KMS-11 (cell line): ENCODE measurements around the gene KCNQ2.

ENCODE experiments used
- H2AFZ ChIP-seq: fragments of 200-600 bp; sonication (generic); 2 replicates; pipeline ENCODE4 v1.6.1; 2016; ENCODE audit warnings: antibody characterized with exemption, mixed run types, low read depth
- H3K27ac ChIP-seq: fragments of 200-600 bp; sonication (generic); 2 replicates; pipeline ENCODE4 v1.6.1; 2016; ENCODE audit warnings: mild to moderate bottlenecking, mixed run types
- H3K27me3 ChIP-seq: fragments of 200-600 bp; sonication (generic); 2 replicates; pipeline ENCODE4 v1.6.1; 2017; ENCODE audit warnings: mild to moderate bottlenecking, low read depth, mixed run types, moderate library complexity; ENCODE audit not compliant: insufficient read depth
- H3K36me3 ChIP-seq: fragments of 200-600 bp; sonication (generic); 2 replicates; pipeline ENCODE4 v1.6.1; 2017; ENCODE audit warnings: mild to moderate bottlenecking, mixed run types; ENCODE audit not compliant: insufficient read depth
- H3K4me1 ChIP-seq: fragments of 200-600 bp; sonication (generic); 2 replicates; pipeline ENCODE4 v1.6.1; 2016; ENCODE audit warnings: mild to moderate bottlenecking, low read depth, mixed run types; ENCODE audit not compliant: poor library complexity, severe bottlenecking
- H3K4me2 ChIP-seq: fragments of 200-600 bp; sonication (generic); 2 replicates; pipeline ENCODE4 v1.7.0; 2016; ENCODE audit warnings: mild to moderate bottlenecking, mixed run types
- H3K4me3 ChIP-seq: fragments of 200-600 bp; sonication (generic); IDR thresholded peaks from 2 replicates; pipeline ENCODE4 v1.6.1; 2017; ENCODE audit warnings: low read depth, low read length, mixed read lengths; ENCODE audit not compliant: insufficient read depth
- H3K79me2 ChIP-seq: fragments of 200-600 bp; sonication (generic); 2 replicates; pipeline ENCODE4 v1.6.1; 2016; ENCODE audit warnings: low read depth, mixed run types; ENCODE audit not compliant: insufficient read depth
- H3K9ac ChIP-seq: fragments of 200-600 bp; sonication (generic); 2 replicates; pipeline ENCODE4 v1.6.1; 2016; ENCODE audit warnings: mild to moderate bottlenecking, mixed run types
- H4K20me1 ChIP-seq: fragments of 200-600 bp; sonication (generic); 2 replicates; pipeline ENCODE4 v1.6.1; 2016; ENCODE audit warnings: mild to moderate bottlenecking, mixed run types; ENCODE audit not compliant: insufficient read depth
- TF ChIP-seq, protein P1 (sequence below): fragments of 200-600 bp; sonication (generic); conservative IDR thresholded peaks from 2 replicates; pipeline ENCODE4 v1.6.1; 2017; ENCODE audit warnings: low read depth, mild to moderate bottlenecking, antibody characterized with exemption, low read length, moderate library complexity, mixed read lengths

The KCNQ2 gene

DNA sequence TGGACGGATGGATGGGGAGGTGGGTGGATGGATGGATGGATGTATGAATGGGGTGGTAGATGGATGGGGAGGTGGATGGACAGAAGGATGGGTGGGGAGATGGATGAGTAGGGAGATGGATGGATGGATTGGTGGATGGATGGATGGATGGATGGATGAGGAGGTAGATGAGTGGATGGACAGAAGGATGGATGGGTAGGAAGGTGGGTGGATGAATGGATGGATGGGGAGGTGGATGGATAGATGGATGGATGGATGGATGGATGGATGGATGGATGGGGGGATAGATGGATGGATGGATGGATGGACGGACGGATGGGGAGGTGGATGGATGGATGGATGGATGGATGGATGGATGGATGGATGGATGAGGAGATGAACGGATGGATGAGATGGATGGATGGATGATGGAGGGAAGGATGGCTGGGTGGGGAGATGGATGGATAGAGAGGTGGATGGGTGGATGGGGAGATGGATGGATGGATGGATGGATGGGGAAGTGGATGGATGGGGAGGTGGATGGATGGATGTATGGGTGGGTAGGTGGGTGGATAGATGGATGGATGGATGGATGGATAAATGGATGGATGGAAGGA is 19.3 kb upstream of the KCNQ2 start:
- no peak overlapping the region for H3K9ac ChIP-seq
- TF ChIP-seq, protein P1, sequence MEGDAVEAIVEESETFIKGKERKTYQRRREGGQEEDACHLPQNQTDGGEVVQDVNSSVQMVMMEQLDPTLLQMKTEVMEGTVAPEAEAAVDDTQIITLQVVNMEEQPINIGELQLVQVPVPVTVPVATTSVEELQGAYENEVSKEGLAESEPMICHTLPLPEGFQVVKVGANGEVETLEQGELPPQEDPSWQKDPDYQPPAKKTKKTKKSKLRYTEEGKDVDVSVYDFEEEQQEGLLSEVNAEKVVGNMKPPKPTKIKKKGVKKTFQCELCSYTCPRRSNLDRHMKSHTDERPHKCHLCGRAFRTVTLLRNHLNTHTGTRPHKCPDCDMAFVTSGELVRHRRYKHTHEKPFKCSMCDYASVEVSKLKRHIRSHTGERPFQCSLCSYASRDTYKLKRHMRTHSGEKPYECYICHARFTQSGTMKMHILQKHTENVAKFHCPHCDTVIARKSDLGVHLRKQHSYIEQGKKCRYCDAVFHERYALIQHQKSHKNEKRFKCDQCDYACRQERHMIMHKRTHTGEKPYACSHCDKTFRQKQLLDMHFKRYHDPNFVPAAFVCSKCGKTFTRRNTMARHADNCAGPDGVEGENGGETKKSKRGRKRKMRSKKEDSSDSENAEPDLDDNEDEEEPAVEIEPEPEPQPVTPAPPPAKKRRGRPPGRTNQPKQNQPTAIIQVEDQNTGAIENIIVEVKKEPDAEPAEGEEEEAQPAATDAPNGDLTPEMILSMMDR: no peak
- H4K20me1 ChIP-seq: no peaks in the 10 kb centered on the region
- no peaks in the 10 kb centered on the region for H3K79me2 ChIP-seq
- H3K27me3 ChIP-seq: peaks cover 71% of the 10 kb centered on the region
- no peak overlapping the region for H2AFZ ChIP-seq
- H3K27ac ChIP-seq: no peak overlapping the region
- H3K4me2 ChIP-seq: no peak overlapping the region
- no peaks in the 10 kb centered on the region for H3K36me3 ChIP-seq
- no peaks in the 10 kb centered on the region for H3K4me1 ChIP-seq
- no peak overlapping the region for H3K4me3 ChIP-seq

DNA sequence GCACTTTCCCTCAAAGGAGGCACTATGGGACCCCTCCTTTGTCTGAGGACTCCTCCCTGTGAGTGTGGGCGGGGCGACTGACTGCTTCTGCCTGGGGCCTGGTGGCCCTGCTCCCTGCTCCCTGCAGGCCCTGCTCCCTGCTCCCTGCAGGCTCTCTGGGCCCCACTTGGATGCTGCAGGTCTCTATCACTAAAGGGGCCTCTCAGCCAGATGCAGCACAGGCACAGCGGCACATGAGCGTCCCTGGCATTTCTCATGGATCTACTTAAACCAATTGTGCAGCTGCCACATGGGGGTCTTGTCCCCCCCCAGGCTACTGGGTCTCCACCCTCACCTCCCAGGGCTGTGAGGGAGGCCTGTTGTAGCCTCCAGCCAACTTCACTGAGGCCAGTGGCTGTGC is 18.6 kb upstream of the KCNQ2 start:
- Histone ChIP-seq H3K27me3 (peaks cover 67% of the 10 kb centered on the region), H3K79me2 (no peaks in the 10 kb centered on the region), H3K4me1 (no peaks in the 10 kb centered on the region), H3K4me2 (no peak overlapping the region), H3K36me3 (no peaks in the 10 kb centered on the region), H3K4me3 (no peak overlapping the region), H4K20me1 (no peaks in the 10 kb centered on the region), H2AFZ (no peak overlapping the region), H3K9ac (no peak overlapping the region), H3K27ac (no peak overlapping the region)
- TF ChIP-seq, protein P1: no peak

DNA sequence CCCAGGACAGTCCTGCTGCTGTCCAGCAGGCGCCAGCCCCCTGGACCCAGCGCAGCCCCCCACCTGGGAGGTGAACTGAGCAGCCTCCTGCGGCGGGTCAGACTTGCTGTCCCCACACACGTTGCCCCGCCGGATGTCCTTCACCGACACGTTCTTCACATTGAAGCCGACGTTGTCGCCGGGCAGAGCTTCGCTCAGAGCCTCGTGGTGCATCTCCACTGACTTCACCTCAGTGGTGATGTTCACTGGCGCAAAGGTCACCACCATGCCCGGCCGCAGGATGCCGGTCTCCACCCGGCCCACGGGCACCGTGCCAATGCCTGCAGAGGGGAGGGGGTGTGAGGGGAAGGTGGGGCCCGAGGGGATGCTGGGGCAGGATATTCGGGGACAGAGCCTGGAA is 18.0 kb upstream of the KCNQ2 start:
- H3K36me3 ChIP-seq: no peaks in the 10 kb centered on the region
- H3K9ac ChIP-seq: no peak overlapping the region
- H3K4me1 ChIP-seq: no peaks in the 10 kb centered on the region
- H2AFZ ChIP-seq: no peak overlapping the region
- H3K79me2 ChIP-seq: no peaks in the 10 kb centered on the region
- TF ChIP-seq, protein P1: no peak
- H3K27ac ChIP-seq: no peak overlapping the region
- peaks cover 67% of the 10 kb centered on the region for H3K27me3 ChIP-seq
- H3K4me3 ChIP-seq: no peak overlapping the region
- H3K4me2 ChIP-seq: no peak overlapping the region
- H4K20me1 ChIP-seq: no peaks in the 10 kb centered on the region

DNA sequence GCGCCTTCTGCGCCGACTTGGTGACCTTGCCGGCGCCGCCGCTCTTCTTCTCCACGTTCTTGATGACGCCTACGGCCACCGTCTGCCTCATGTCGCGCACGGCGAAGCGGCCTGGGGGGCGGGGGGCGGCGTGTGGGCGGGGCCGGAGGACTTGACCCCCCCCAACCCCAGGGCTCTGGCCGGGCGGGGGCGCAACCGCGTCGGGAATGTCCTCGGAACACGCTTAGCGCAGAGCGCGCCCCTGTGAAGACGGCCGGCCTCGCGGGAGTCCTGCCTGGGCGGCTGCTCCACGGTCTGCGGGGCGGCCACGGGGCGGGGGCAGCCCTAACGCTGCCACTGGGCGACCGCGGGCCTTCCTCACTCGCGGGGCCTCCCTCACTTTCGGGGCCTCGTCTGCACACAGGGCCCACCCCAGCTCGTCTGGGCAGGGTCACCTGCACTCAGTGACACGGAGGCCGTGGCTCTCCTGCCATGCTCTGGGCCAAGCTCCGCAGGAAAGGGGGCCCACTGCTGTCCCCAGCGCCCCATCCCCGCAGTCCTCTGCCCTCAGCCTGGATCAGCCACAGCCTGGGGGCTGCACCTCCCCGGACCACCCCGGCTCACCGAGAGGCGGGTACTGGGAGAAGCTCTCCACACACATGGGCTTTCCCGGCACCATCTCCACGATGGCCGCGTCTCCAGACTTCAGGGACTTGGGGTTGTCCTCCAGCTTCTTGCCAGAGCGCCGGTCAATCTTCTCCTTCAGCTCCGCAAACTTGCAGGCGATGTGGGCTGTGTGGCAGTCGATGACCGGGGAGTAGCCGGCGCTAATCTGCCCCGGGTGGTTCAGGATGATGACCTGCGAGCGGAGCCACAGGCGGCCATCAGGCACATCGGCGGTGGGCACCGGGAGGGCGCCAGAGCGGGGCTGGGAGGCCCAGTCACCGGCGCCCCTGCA is 16.1 kb upstream of the KCNQ2 start:
- Histone ChIP-seq H3K9ac (no peak overlapping the region), H3K27me3 (peaks cover 69% of the 10 kb centered on the region), H3K4me1 (peaks cover under 1% of the 10 kb centered on the region), H2AFZ (no peak overlapping the region), H4K20me1 (no peaks in the 10 kb centered on the region), H3K27ac (no peak overlapping the region), H3K36me3 (no peaks in the 10 kb centered on the region), H3K4me2 (no peak overlapping the region), H3K4me3 (no peak overlapping the region), H3K79me2 (no peaks in the 10 kb centered on the region)
- TF ChIP-seq, protein P1: no peak
